ENCODE results near the gene MRNIP. TPM values are rescaled to one million over a fixed set of nuclear protein-coding genes. Genes with fewer than 3 reads are reported as not detected.

The MRNIP gene
- total RNA-seq, 4 donors from 2014 or later, result 17.9 to 50.6 (median 34.3) TPM

DNA sequence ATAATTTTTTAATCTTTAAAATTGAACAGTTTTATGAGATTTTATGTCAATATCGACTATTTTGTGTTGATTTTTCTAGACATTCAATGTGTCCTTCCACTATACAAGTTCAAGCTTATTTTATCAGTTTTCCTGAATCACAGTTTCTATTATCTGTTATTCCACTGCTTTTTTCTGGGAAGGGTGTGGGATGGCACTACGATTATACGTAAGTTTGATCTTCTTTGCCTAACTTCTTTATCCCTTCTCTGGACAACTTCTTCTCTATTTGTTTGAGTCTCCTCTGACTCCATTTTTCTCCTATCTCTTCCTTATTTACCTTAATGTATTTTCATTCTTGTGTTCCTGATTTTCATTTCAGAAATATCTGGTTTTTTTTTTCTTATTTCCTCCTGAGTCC, 24.5 kb upstream of the MRNIP start:
- H3K27me3 ChIP-seq, result no peaks in the 10 kb centered on the region
- H3K9me3 ChIP-seq, result peaks cover 0 to 20% (median 0%) of the 10 kb centered on the region in 3 donors
- ATAC-seq, result no peak
- peaks cover 0 to 82% of the 10 kb centered on the region in 2 donors for H3K36me3 ChIP-seq
- no peak overlapping the region for H3K27ac ChIP-seq
- no peak for TF ChIP-seq POLR2A (IDR thresholded peaks at IDR 0.05)
- TF ChIP-seq EP300 (IDR thresholded peaks at IDR 0.05), result no peak
- TF ChIP-seq, protein P1, sequence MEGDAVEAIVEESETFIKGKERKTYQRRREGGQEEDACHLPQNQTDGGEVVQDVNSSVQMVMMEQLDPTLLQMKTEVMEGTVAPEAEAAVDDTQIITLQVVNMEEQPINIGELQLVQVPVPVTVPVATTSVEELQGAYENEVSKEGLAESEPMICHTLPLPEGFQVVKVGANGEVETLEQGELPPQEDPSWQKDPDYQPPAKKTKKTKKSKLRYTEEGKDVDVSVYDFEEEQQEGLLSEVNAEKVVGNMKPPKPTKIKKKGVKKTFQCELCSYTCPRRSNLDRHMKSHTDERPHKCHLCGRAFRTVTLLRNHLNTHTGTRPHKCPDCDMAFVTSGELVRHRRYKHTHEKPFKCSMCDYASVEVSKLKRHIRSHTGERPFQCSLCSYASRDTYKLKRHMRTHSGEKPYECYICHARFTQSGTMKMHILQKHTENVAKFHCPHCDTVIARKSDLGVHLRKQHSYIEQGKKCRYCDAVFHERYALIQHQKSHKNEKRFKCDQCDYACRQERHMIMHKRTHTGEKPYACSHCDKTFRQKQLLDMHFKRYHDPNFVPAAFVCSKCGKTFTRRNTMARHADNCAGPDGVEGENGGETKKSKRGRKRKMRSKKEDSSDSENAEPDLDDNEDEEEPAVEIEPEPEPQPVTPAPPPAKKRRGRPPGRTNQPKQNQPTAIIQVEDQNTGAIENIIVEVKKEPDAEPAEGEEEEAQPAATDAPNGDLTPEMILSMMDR (IDR thresholded peaks at IDR 0.05), result no peak
- no peak for TF ChIP-seq POLR2AphosphoS5 (IDR thresholded peaks at IDR 0.05)
- WGBS, 2 donors (ENCODE audit: low coverage in 1 of 2), result 92 to 100% methylated on average over 2 to 3 of the region's 3 CpGs
- H3K4me1 ChIP-seq, result no peaks in the 10 kb centered on the region
- H3K4me3 ChIP-seq, result no peak overlapping the region

DNA sequence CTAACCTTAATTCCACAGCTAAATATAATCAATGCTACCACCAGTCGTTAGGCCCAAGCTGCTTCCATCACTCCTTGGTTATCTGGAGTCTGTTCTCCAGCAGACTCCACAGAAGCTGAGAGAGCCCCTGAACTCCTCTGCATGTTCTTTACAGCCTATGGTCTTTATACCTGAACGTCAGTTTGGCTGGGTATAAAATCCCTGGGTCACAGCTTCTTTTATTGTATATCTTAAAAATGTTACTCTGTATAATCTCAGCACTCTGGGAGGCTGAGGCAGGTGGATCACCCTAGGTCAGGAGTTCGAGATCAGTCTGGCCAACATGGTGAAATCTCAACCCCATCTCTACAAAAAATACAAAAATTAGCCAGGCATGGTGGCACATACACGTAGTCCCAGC, 23.7 kb upstream of the MRNIP start:
- Histone ChIP-seq H3K9me3 (peaks cover 0 to 20% (median 0%) of the 10 kb centered on the region in 3 donors), H3K4me3 (no peak overlapping the region), H3K4me1 (no peaks in the 10 kb centered on the region), H3K36me3 (peaks cover 0 to 82% of the 10 kb centered on the region in 2 donors), H3K27ac (no peak overlapping the region), H3K27me3 (no peaks in the 10 kb centered on the region)
- TF ChIP-seq POLR2A (IDR thresholded peaks at IDR 0.05) (no peak), POLR2AphosphoS5 (IDR thresholded peaks at IDR 0.05) (no peak), EP300 (IDR thresholded peaks at IDR 0.05) (no peak)
- TF ChIP-seq, protein P1 (IDR thresholded peaks at IDR 0.05), result no peak
- 57 to 85% methylated on average over 2 to 4 of the region's 4 CpGs for WGBS, 2 donors (ENCODE audit: low coverage in 1 of 2)
- ATAC-seq, result no peak

- no peak for ATAC-seq
- Histone ChIP-seq H3K27ac (no peak overlapping the region), H3K27me3 (no peaks in the 10 kb centered on the region), H3K4me3 (no peak overlapping the region), H3K36me3 (peaks cover 0 to 82% of the 10 kb centered on the region in 2 donors), H3K4me1 (no peaks in the 10 kb centered on the region), H3K9me3 (peaks cover 0 to 20% (median 0%) of the 10 kb centered on the region in 3 donors)
- TF ChIP-seq POLR2A (IDR thresholded peaks at IDR 0.05) (no peak), POLR2AphosphoS5 (IDR thresholded peaks at IDR 0.05) (no peak), EP300 (IDR thresholded peaks at IDR 0.05) (no peak)
- TF ChIP-seq, protein P1 (IDR thresholded peaks at IDR 0.05), result no peak
- WGBS, 2 donors (ENCODE audit: low coverage in 1 of 2), result 91 to 97% methylated on average over 6 to 10 of the region's 25 CpGs
Measured at GRCh38 chr5:179880848-179881590, 22.4 kb upstream of the MRNIP start.

DNA sequence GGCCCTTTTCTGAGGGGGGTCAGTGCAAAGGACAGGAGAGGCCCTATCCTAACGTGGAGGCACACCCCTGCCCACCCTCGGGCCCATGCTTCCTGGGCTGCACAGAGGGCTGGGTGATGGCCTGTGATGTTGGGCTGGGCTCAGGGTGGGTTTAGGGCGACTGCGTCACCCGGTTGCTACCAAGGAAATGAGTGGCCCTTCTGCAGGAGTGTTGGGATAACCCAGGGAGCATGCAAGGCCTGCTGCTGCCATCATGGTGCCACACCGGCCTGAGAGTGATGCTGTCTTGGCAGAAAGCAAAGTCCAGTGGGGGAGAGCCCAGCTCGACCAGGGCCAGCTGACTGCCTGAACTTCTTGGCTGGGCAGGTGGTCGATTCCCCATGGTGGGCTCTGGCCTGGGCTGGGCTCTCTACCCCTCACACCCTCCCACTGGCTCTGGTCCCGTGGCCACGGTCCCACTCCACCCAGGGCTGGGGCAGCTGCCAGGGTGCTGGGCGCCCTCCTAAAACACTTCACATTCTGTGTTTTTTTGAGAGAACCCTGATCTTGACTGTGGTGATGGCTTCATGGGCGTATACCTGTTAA, 21.5 kb upstream of the MRNIP start:
- Histone ChIP-seq H3K4me1 (no peaks in the 10 kb centered on the region), H3K36me3 (peaks cover 0 to 82% of the 10 kb centered on the region in 2 donors), H3K9me3 (peaks cover 0 to 20% (median 0%) of the 10 kb centered on the region in 3 donors), H3K27me3 (no peaks in the 10 kb centered on the region), H3K4me3 (no peak overlapping the region), H3K27ac (no peak overlapping the region)
- TF ChIP-seq POLR2A (IDR thresholded peaks at IDR 0.05), result no peak
- TF ChIP-seq POLR2AphosphoS5 (IDR thresholded peaks at IDR 0.05), result no peak
- TF ChIP-seq EP300 (IDR thresholded peaks at IDR 0.05), result no peak
- TF ChIP-seq, protein P1 (IDR thresholded peaks at IDR 0.05), result no peak
- ATAC-seq, result no peak
- 100% methylated on average over 1 of the region's 12 CpGs; no CpG with 5 or more reads in 1 of the 2 donors for WGBS, 2 donors (ENCODE audit: low coverage in 1 of 2)

DNA sequence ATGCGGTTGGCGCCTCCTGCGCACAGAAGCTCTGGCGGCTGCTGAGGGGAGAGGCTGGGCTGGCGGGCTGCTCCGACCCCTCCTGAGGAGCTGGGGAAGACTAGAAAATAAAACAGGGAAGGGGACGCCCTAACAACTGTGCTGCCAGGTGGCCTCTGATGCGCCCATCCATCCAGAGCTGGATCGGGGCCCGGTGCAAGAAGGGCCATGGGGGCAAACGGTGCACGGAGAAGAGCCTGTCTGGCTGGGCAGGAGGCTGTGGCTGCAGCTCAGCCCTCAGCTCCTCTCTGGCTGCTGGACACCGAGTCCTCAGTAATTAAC, 21.0 kb upstream of the MRNIP start:
- Histone ChIP-seq H3K27me3 (no peaks in the 10 kb centered on the region), H3K4me3 (no peak overlapping the region), H3K27ac (no peak overlapping the region), H3K4me1 (no peaks in the 10 kb centered on the region), H3K9me3 (peaks cover 0 to 20% (median 0%) of the 10 kb centered on the region in 3 donors), H3K36me3 (peaks cover 0 to 82% of the 10 kb centered on the region in 2 donors)
- 100% methylated on average over 1 of the region's 13 CpGs; no CpG with 5 or more reads in 1 of the 2 donors for WGBS, 2 donors (ENCODE audit: low coverage in 1 of 2)
- ATAC-seq, result no peak
- TF ChIP-seq POLR2A (IDR thresholded peaks at IDR 0.05) (no peak), EP300 (IDR thresholded peaks at IDR 0.05) (no peak), POLR2AphosphoS5 (IDR thresholded peaks at IDR 0.05) (no peak)
- TF ChIP-seq, protein P1 (IDR thresholded peaks at IDR 0.05), result no peak

Data from gastroesophageal sphincter (tissue), 4 donors.